SU-DHL-6 (cell line): ENCODE data around the gene MYCT1.

Experiments
- EZH2phosphoT487 ChIP-seq: fragments of 200-600 bp; sonication (generic), shearing (Covaris generic); conservative IDR thresholded peaks from 2 replicates; pipeline ENCODE4 v1.6.1; 2018; ENCODE audit warnings: mild to moderate bottlenecking, antibody characterized with exemption, low read length, moderate library complexity, mixed read lengths
- TF ChIP-seq, protein P1 (sequence below): fragments of 200-600 bp; sonication (generic); IDR thresholded peaks from one replicate; pipeline ENCODE4 v1.5.1; 2017; ENCODE audit warnings: antibody characterized with exemption, mild to moderate bottlenecking, low read length, moderate library complexity; ENCODE audit not compliant: insufficient read depth, poor library complexity, severe bottlenecking

DNA sequence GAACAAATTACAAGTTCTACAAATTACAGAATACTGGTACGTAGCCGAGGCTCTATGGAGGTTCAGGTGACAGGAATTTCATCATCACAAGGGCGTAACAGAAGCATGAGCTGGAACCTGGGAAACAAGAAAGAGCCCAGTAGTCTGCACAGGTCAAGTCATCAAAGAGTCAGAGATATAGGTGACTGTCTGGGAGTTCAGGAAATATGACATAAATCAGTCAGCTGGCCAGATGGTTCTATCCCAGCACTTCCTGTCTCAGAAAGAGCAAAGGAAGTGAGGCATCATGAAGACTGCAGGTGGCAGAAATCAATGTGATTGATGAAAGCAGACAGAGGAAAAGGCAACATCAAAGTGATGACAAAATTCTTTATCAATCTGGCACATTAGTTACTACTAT, 23.3 kb downstream of the MYCT1 start:
- TF ChIP-seq, protein P1, sequence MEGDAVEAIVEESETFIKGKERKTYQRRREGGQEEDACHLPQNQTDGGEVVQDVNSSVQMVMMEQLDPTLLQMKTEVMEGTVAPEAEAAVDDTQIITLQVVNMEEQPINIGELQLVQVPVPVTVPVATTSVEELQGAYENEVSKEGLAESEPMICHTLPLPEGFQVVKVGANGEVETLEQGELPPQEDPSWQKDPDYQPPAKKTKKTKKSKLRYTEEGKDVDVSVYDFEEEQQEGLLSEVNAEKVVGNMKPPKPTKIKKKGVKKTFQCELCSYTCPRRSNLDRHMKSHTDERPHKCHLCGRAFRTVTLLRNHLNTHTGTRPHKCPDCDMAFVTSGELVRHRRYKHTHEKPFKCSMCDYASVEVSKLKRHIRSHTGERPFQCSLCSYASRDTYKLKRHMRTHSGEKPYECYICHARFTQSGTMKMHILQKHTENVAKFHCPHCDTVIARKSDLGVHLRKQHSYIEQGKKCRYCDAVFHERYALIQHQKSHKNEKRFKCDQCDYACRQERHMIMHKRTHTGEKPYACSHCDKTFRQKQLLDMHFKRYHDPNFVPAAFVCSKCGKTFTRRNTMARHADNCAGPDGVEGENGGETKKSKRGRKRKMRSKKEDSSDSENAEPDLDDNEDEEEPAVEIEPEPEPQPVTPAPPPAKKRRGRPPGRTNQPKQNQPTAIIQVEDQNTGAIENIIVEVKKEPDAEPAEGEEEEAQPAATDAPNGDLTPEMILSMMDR = no peak
- no peak for TF ChIP-seq EZH2phosphoT487
